Esophagus muscularis mucosa (tissue), 3 donors: ENCODE results near the gene LHFPL5.

Experiments used
- POLR2A ChIP-seq: fragments of 450-650 bp; IDR thresholded peaks from one replicate; pipeline ENCODE4 v1.6.1; 2017; ENCODE audit warnings: antibody characterized with exemption, moderate library complexity, mild to moderate bottlenecking, low read depth
- POLR2AphosphoS5 ChIP-seq, 2 donors: sonication (generic); formaldehyde crosslinking; IDR thresholded peaks; one replicate each; pipeline ENCODE4 v1.6.1; 2017; ENCODE audit warnings: antibody characterized with exemption in 2 of 2
- TF ChIP-seq, protein P1 (sequence below), 3 experiments: fragments of 200-600 bp in 2 of 3; fragments of 450-650 bp in 1 of 3; sonication (generic) in 2 of 3; IDR thresholded peaks; one replicate each; pipeline ENCODE4 v1.5.1; 2017 to 2019; ENCODE audit warnings: antibody characterized with exemption in 3 of 3, mild to moderate bottlenecking in 2 of 3, moderate library complexity in 1 of 3

- TF ChIP-seq POLR2AphosphoS5 (IDR thresholded peaks at IDR 0.05), result no peak
- TF ChIP-seq, protein P1, sequence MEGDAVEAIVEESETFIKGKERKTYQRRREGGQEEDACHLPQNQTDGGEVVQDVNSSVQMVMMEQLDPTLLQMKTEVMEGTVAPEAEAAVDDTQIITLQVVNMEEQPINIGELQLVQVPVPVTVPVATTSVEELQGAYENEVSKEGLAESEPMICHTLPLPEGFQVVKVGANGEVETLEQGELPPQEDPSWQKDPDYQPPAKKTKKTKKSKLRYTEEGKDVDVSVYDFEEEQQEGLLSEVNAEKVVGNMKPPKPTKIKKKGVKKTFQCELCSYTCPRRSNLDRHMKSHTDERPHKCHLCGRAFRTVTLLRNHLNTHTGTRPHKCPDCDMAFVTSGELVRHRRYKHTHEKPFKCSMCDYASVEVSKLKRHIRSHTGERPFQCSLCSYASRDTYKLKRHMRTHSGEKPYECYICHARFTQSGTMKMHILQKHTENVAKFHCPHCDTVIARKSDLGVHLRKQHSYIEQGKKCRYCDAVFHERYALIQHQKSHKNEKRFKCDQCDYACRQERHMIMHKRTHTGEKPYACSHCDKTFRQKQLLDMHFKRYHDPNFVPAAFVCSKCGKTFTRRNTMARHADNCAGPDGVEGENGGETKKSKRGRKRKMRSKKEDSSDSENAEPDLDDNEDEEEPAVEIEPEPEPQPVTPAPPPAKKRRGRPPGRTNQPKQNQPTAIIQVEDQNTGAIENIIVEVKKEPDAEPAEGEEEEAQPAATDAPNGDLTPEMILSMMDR (IDR thresholded peaks at IDR 0.05), result no peak
- no peak for TF ChIP-seq POLR2A
Measured at GRCh38 chr6:35786810-35787209, 18.3 kb upstream of the LHFPL5 start.
